Astrocyte of the spinal cord (primary cell): ENCODE data around the gene FBXW4.

Experiments used
- DNase-seq: peaks from one replicate; pipeline ENCODE4 v3.0.0; 2011; ENCODE audit warnings: low read depth, low spot score
- H3K4me3 ChIP-seq: 2 replicates; pipeline ENCODE4 v1.5.1; 2011; ENCODE audit warnings: low read depth, mild to moderate bottlenecking, low read length, moderate library complexity
- CTCF ChIP-seq: IDR thresholded peaks from 2 replicates; pipeline ENCODE4 v1.5.1; 2012; ENCODE audit warnings: low read depth, mild to moderate bottlenecking, low read length, inconsistent platforms
- in situ Hi-C: cut with HindIII; loops from 2 replicates; pipeline ENCODE4 v1.10.0; 2017; ENCODE audit warnings: low sequenced_read_pairs

FBXW4 gene

GRCh38 chr10:101691081-101691480 is 3.9 kb downstream of the FBXW4 start:
- in situ Hi-C loops: no loop called here

GRCh38 chr10:101690461-101690860 is 4.5 kb downstream of the FBXW4 start:
- no peak for TF ChIP-seq CTCF
- DNase-seq: no peak
- in situ Hi-C loops: no loop called here
- H3K4me3 ChIP-seq: no peak overlapping the region

More at GRCh38 chr10:101691081-101691480, 3.9 kb downstream of the FBXW4 start:
- H3K4me3 ChIP-seq: no peak overlapping the region
- no peak for DNase-seq
- no peak for TF ChIP-seq CTCF

- in situ Hi-C loops: no loop called here
- no peak for TF ChIP-seq CTCF
- H3K4me3 ChIP-seq: no peak overlapping the region
- peak; percentile 20 for DNase-seq
These were observed 7.8 kb downstream of the FBXW4 start for GRCh38 chr10:101687071-101687658.

GRCh38 chr10:101686133-101686925 is 8.6 kb downstream of the FBXW4 start:
- TF ChIP-seq CTCF: no peak
- no peak overlapping the region for H3K4me3 ChIP-seq
- in situ Hi-C loops: no loop called here
- DNase-seq: peak; percentile 14

- in situ Hi-C loops: no loop called here
- TF ChIP-seq CTCF: no peak
These were observed 10.2 kb downstream of the FBXW4 start for GRCh38 chr10:101684782-101685181.

GRCh38 chr10:101683276-101683675 is 11.7 kb downstream of the FBXW4 start:
- no peak for DNase-seq
- in situ Hi-C loops: no loop called here
- TF ChIP-seq CTCF: no peak

More at GRCh38 chr10:101684782-101685181, 10.2 kb downstream of the FBXW4 start:
- DNase-seq: no peak
- no peak overlapping the region for H3K4me3 ChIP-seq

More at GRCh38 chr10:101683276-101683675, 11.7 kb downstream of the FBXW4 start:
- H3K4me3 ChIP-seq: no peak overlapping the region
